ENCODE data around the gene HNRNPD. TPM values are rescaled to one million over a fixed set of nuclear protein-coding genes. Genes with fewer than 3 reads are reported as not detected.
"Not testable (repeated sequence)": the region's sequence is repeated elsewhere in the genome, so short reads cannot be mapped to it uniquely, and the experiment has no call there.

Gene HNRNPD
- total RNA-seq, 1 donor from 2014 or later = 102 TPM

DNA sequence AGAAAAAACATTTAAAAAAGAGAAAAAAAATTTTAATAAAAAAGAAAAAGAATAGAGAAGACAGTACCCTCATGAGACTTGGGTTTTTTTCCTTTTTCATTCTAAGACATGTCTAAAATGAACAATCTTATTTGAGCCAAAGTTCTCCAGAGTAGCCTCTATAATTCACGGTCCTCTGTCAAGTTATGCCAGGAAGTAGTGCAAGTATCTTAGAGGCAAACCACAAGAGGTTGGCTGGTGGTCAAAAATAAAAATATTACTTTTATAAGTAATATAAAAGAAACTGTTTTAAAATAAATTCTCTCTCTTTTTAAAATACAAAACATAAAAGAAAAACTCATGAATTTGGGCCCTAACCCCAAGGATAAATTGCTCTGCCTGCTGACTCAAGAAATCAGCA is 29.9 kb upstream of the HNRNPD start:
- Histone ChIP-seq H3K36me3 (no peaks in the 10 kb centered on the region), H3K27me3 (no peaks in the 10 kb centered on the region), H3K27ac (no peak overlapping the region), H3K9me3 (no peaks in the 10 kb centered on the region), H3K4me1 (no peaks in the 10 kb centered on the region), H3K4me3 (no peak overlapping the region)
- intact Hi-C loops (cut with DNase I) = no loop called here
- TF ChIP-seq, protein P1, sequence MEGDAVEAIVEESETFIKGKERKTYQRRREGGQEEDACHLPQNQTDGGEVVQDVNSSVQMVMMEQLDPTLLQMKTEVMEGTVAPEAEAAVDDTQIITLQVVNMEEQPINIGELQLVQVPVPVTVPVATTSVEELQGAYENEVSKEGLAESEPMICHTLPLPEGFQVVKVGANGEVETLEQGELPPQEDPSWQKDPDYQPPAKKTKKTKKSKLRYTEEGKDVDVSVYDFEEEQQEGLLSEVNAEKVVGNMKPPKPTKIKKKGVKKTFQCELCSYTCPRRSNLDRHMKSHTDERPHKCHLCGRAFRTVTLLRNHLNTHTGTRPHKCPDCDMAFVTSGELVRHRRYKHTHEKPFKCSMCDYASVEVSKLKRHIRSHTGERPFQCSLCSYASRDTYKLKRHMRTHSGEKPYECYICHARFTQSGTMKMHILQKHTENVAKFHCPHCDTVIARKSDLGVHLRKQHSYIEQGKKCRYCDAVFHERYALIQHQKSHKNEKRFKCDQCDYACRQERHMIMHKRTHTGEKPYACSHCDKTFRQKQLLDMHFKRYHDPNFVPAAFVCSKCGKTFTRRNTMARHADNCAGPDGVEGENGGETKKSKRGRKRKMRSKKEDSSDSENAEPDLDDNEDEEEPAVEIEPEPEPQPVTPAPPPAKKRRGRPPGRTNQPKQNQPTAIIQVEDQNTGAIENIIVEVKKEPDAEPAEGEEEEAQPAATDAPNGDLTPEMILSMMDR (IDR thresholded peaks at IDR 0.05) = no peak
- no peak for DNase-seq (ENCODE audit: low spot score in 2 of 2)

DNA sequence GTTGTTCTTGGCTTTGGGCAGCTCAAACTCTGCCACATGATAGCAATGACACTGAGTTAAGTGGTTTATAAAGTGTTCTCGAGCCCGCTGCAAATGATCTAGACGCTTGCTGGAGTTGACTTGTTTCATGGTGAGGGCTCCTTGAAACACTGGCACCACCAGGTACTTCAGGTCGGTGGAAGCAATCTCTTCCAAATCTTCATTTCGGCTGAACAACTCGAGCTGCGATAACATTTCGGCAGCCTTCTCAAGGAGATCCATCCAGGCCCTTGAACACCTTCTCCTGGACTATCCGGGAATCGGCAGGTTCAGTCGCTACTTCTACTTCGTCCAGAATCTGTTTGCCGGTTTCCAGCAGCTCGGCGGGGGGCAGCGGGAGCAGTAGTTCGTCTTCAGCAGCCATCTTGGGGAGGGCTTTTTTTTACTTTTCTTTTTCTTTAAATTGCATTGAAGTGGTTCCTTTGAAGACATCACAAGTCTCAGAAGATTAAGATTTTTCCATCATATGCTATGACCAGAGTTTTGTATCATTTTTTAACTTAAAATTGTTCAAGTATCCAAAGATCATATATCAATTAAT is 28.5 kb upstream of the HNRNPD start:
- TF ChIP-seq, protein P1 (IDR thresholded peaks at IDR 0.05) = no peak
- no peak for DNase-seq (ENCODE audit: low spot score in 2 of 2)
- no peak overlapping the region for H3K4me3 ChIP-seq
- H3K4me1 ChIP-seq = no peaks in the 10 kb centered on the region
- H3K9me3 ChIP-seq = no peaks in the 10 kb centered on the region
- intact Hi-C loops (cut with DNase I) = no loop called here
- H3K36me3 ChIP-seq = no peaks in the 10 kb centered on the region
- H3K27ac ChIP-seq = no peak overlapping the region
- no peaks in the 10 kb centered on the region for H3K27me3 ChIP-seq

DNA sequence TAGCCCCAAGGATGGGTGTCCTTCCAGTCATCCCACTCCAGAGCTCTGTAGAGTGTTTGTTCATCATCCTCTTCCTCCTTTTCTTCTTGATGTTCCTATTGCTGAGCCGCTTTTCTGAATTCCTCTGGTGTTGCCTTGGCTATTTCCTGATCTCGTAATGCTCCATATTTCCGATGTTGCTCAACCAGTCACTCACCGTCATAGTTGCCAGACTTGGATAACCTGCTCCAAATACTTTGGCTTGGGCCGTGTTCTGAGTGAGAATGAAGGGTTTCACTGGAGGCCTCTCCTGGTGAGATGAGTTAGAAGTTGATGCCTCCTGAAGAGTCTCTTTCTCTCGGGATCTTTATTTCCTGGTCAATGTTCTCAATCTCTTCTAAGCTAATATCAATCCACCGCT is 27.8 kb upstream of the HNRNPD start:
- no peak for DNase-seq (ENCODE audit: low spot score in 2 of 2)
- no peak overlapping the region for H3K4me3 ChIP-seq
- TF ChIP-seq, protein P1 (IDR thresholded peaks at IDR 0.05) = no peak
- no peaks in the 10 kb centered on the region for H3K4me1 ChIP-seq
- H3K27ac ChIP-seq = no peak overlapping the region
- no peaks in the 10 kb centered on the region for H3K9me3 ChIP-seq
- no peaks in the 10 kb centered on the region for H3K27me3 ChIP-seq
- intact Hi-C loops (cut with DNase I) = no loop called here
- H3K36me3 ChIP-seq = no peaks in the 10 kb centered on the region

DNA sequence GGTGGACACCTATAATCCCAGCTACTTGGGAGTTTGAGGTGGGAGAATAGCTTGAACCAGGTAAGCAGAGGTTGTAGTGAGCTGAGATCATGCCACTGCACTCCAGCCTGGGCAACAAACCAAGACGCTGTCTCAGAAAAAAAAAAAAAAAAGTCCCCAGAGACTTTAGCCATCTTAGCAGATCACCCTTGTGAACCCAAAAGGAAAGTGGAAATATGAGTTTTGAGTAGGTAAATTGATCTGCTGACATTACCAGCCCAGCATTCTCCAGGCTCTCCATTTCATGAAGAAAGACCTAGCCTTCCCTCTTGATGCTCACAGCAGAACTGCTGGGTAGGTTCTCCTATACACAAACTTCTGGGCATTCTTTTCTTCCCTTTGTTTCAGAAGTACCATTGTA is 24.5 kb upstream of the HNRNPD start:
- H3K4me1 ChIP-seq = no peaks in the 10 kb centered on the region
- no peaks in the 10 kb centered on the region for H3K9me3 ChIP-seq
- DNase-seq (ENCODE audit: low spot score in 2 of 2) = no peak
- TF ChIP-seq, protein P1 (IDR thresholded peaks at IDR 0.05) = no peak
- H3K27me3 ChIP-seq = no peaks in the 10 kb centered on the region
- H3K36me3 ChIP-seq = no peaks in the 10 kb centered on the region
- intact Hi-C loops (cut with DNase I) = no loop called here
- H3K4me3 ChIP-seq = no peak overlapping the region
- no peak overlapping the region for H3K27ac ChIP-seq

DNA sequence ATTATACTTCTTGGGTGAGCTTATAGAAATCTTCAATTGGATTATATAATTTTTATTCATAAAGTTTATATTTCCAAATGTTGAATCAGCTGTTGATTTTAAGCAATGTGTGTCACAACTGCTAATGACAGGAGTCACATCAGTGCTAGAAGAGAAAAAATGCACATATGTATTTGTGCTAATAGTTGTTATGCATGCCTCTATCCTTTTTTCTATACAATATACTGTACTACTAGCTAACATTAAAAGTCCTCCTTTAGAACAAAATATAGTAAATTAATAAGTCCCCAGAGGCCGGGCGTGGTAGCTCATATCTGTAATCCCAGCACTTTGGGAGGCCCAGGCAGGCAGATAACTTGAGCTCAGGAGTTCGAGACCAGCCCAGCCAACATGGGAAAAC is 23.7 kb upstream of the HNRNPD start:
- intact Hi-C loops (cut with DNase I) = no loop called here
- no peaks in the 10 kb centered on the region for H3K27me3 ChIP-seq
- no peaks in the 10 kb centered on the region for H3K36me3 ChIP-seq
- no peak overlapping the region for H3K4me3 ChIP-seq
- no peaks in the 10 kb centered on the region for H3K9me3 ChIP-seq
- no peak overlapping the region for H3K27ac ChIP-seq
- DNase-seq (ENCODE audit: low spot score in 2 of 2) = no peak
- no peaks in the 10 kb centered on the region for H3K4me1 ChIP-seq
- TF ChIP-seq, protein P1 (IDR thresholded peaks at IDR 0.05) = no peak

DNA sequence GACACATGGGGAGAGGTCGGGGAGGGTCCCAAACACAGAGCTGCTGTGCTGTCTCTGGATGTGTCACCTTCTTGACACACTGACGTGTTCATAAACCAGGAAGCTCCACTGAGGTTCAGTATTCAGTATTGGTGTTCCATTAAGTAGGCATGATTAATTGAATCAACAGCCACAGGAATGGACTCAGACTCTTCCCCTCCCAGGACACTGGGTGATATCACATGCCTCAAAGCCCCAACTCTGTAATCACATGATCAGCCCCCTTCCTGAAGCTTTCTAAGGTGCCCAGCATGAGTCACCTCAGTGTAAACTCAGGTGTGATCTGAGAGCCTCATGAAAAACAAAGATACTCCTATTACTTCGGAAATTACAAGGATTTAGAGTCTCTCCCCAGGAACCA is 21.1 kb upstream of the HNRNPD start:
- Histone ChIP-seq H3K36me3 (no peaks in the 10 kb centered on the region), H3K9me3 (no peaks in the 10 kb centered on the region), H3K4me1 (no peaks in the 10 kb centered on the region), H3K27ac (no peak overlapping the region), H3K4me3 (no peak overlapping the region), H3K27me3 (no peaks in the 10 kb centered on the region)
- intact Hi-C loops (cut with DNase I) = no loop called here
- TF ChIP-seq, protein P1 (IDR thresholded peaks at IDR 0.05) = no peak
- no peak for DNase-seq (ENCODE audit: low spot score in 2 of 2)

DNA sequence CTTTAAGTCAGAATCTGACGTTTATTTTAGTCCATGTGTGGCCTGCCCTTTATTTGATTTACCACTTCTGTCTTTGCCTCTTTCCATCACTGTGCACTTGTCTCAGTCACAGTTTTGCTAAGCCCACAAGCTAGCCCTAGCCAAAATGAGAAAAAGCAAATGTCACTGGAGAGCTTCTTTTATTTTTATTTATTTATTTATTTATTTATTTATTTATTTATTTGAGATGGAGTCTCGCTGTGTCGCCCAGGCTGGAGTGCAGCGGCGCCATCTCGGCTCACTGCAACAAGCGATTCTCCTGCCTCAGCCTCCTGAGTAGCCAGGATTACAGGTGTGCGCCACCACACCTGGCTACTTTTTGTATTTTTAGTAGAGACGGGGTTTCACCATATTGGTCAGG is 16.3 kb upstream of the HNRNPD start:
- H3K27me3 ChIP-seq; H3K36me3 ChIP-seq; H3K4me3 ChIP-seq; H3K4me1 ChIP-seq; DNase-seq (ENCODE audit: low spot score in 2 of 2); H3K9me3 ChIP-seq; intact Hi-C loops (cut with DNase I); H3K27ac ChIP-seq: not testable (repeated sequence)

All from ascending aorta (tissue), 2 donors.